Measurements from ENCODE around the gene RAPGEF1.

- TF ChIP-seq JUN (IDR thresholded peaks at IDR 0.05; ENCODE audit: borderline replicate concordance, insufficient read depth, insufficient read length, low read depth) (no peak), CTCF (IDR thresholded peaks at IDR 0.05; ENCODE audit: extremely low read depth in 1 of 2, insufficient read depth in 1 of 2, low read depth in 1 of 2, low read length in 2 of 2) (no peak), POLR2A (IDR thresholded peaks at IDR 0.05; ENCODE audit: low read depth, low read length) (no peak), POLR2AphosphoS5 (IDR thresholded peaks at IDR 0.05; ENCODE audit: insufficient read depth, low read depth, low read length) (no peak), EZH2 (IDR thresholded peaks at IDR 0.05; ENCODE audit: borderline replicate concordance, low read depth, low read length, severe bottlenecking) (no peak), MYC (IDR thresholded peaks at IDR 0.05; ENCODE audit: low read depth, low read length) (no peak), MAX (IDR thresholded peaks at IDR 0.05; ENCODE audit: insufficient read depth, insufficient read length) (no peak), GATA2 (IDR thresholded peaks at IDR 0.05; ENCODE audit: insufficient read depth, insufficient read length, low read depth, low read length) (no peak)
Observed at GRCh38 chr9:131727795-131728545, 11.9 kb downstream of the RAPGEF1 start.
